CD4-positive, alpha-beta T cell treated with Interleukin-10 for 1 hour (primary cell): ENCODE data around the gene TNFRSF9.
A peak's percentile ranks its signal among the peaks of the same experiment; 100 is the strongest.

Source experiments
- DNase-seq: peaks from one replicate; pipeline ENCODE4 v3.0.0-alpha.2; 2020

The TNFRSF9 gene

DNA sequence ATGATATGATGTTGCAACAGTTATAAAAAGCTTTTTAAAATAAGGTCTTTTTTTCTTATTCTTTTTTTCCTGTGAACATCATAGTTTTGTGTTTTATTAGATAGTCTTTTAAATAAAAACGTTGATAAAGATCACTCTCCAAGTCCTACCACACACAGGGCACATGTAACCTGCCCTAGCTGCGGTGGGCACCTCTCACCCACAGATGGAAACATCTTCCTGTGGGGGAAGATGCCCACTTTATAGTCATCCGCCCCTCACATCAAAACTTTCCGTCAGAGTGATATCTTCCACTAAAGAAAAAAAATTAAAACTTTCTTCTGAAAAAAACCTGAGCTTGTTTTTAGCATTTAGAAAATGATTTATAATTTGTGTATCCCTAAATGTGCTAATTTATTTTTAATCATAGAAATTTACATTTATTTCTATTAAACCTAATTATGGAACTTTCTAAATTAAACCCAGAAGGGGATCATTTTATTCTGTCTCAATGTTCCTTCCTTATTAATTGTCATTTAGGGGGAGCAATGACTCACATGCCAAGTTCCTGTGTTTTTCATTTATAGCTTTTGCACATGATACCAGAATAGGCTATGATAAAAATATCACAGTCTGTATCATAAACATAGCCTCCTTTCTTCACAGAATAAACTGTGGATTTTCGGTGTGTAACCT, 24.7 kb downstream of the TNFRSF9 start:
- DNase-seq, result peak; percentile 43

DNA sequence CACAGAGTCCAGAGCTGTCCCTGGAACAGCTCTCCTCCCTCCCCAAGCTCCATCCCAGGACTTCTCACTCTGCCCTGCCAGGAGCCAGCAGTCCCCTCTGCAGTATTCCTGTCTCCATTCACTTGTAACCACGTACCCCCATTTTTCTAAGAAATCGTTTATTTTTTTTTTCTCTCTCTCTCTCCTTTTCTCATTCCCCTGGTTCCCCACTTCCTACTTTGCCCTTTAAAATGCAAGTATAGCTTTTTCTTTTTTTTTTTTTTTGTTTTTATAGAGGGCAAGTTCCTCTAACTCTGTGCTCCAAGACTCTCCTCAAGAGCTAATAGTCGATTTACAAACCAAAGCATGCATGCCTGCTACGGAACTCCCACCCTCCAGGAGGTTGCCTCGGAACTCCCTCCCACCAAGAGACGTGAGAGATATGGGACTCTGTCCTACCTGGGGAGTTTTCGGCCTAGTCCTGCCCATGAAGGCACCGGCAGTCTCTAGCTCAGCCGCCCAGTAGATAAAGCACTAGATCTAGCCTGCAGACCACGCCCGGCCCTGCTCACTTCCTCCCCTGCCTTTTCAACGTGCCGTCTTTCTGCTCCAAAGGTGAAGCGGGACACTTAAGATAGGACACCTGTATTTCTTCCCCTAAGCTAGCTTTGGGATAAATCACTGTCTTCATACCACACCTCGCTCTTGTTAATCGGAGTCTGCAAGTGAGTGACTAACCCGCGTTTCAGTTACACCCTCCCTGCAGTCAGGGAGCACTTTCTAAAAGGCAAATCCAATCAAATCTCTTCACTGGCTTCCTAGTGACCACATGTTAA, 27.7 kb downstream of the TNFRSF9 start:
- no peak for DNase-seq

DNA sequence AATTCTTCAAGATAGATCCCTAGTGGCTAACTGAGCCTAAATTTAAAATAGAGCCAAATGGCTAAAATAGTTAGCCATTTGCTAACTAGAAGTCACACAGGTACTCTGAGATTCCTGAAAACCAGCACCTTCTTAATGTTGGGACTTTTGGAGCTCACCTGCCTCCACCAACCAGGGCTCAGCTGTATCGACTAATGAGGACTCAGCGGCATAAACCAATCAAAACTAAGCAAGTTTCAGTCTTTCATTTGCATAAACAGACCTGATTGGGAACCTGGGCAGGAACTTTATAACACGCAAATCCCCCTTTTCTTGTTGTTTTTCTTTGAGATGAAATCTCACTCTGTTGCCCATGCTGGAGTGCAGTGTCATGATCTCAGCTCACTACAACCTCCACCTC, 28.5 kb downstream of the TNFRSF9 start:
- peak; percentile 17 for DNase-seq

DNA sequence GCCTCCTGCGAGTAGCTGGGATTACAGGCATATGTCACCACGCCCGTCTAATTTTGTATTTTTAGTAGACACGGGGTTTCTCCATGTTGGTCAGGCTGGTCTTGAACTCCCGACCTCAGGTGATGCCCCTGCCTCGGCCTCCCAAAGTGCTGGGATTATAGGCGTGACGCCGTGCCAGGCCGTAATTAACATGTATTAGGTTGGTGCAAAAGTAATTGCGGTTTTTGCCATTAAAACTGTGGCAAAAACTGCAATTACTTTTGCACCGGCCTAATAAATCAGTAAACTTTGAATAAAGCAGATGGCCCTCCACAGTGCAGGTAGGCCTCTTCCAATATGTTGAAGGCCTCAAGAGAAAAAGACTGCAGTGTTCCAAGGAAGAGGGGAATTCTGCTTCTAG, 35.4 kb downstream of the TNFRSF9 start:
- DNase-seq, result no peak

DNA sequence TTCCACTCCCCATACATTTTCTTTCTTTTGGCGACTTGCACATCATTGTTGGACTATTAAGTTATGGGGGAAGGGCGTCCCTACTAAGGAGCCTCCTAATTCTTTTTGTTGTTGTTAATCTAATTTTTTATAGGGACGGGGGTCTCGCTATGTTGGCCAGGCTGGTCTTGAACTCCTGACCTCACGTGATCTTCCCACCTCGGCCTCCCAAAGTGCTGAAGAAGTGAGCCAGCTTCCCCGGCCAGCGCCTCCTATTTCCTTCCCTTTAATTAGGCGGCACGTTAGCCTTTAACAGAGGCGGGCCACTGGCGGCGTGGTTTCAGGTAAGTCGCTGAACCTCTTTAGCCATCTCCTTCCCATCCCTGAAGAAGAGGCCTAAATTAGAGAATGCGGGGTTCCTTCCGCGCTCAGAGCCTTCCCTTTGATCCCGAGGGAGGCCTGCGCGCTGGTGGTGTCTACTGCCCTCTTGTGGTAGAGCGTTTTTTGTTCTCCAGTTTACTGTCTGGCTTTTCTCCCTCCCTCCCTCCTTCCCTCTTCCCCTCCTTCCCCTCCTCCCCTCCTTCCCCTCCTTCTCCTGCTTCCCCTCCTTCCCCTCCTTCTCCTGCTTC, 38.1 kb downstream of the TNFRSF9 start:
- peak; percentile 74 for DNase-seq

DNA sequence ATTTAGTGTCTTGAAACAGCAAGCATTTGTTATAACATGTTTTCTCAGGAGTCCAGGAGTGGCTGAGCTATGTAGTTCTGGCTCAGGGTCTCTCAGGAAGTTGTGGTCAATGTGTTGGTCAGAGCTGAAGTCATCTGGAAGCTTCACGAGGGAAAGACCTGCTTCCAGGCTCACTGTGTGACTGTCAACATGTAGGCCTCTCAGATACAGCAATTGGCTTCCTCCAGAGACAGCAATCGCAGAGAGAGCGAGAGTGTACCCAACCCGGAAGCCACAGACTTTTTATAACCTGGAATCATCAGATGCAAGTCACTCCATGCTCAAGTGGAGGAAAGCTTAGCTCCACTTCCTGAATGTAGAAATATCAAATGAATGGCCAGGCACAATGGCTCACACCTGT, 40.9 kb downstream of the TNFRSF9 start:
- no peak for DNase-seq

DNA sequence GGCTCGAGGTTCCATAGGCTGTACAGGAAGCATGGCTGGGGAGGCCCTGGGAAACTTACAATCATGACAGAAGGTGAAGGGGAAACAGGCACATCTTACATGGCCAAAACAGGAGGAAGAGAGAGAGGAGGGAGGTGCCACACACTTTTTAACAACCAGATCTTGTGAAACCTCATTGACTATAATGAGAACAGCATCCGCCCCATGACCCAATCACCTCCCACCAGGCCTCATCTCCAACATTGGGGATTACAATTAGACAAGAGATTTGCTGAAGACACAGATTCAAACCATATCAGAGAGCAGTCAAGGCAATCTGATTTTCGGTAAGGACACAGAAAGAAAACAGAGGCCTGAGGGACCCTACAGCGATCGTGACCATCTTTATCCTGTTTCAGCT, 41.7 kb downstream of the TNFRSF9 start:
- DNase-seq, result peak; percentile 8

DNA sequence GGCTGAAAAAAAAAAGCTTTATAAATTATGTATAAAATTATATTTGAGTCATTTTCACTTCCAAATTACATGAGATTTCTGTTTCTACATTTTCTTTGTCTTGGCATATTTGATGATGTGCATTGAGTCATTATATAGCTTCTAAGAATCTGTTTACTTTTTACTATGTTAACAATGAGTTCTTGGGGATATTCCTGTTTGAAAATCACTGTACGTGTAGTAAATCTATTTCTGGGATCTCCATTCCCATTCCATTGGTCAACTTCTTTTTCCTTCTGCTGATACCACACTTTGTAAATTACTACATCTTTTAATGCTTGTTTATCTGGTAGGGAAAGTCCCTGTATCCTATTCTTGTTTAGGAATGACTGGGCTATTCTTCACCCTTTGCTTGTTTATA, 43.6 kb downstream of the TNFRSF9 start:
- no peak for DNase-seq

DNA sequence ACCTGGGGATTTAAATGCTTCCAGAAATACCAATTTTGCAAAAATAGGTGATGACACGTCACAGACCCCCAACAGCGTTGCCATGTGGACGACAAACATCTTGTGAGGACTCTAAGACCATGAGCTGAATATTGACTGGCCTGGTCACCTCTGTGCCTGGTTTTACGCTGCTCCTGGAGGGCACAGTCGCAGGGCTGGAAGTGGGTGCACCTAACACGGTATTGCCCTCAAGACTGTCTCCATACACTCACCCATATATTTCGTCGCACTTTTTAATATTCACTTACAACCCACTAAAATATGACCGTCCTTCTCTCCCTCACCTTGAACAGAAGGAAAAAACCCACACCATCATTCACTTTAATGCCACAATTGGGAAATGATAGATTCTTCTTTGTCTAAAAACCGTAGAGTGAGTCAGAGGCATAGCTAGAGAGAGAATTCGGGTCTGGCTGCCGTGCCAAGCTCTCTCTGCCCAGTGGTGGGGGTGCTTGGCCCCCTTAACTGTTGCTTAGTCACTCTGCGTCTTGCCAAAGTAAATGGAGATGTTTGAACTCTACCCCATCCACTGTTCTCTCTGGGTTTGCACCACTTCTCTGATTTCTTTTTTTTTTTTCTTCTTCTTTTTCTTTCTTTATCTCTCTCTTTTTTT, 47.0 kb downstream of the TNFRSF9 start:
- DNase-seq, result no peak

DNA sequence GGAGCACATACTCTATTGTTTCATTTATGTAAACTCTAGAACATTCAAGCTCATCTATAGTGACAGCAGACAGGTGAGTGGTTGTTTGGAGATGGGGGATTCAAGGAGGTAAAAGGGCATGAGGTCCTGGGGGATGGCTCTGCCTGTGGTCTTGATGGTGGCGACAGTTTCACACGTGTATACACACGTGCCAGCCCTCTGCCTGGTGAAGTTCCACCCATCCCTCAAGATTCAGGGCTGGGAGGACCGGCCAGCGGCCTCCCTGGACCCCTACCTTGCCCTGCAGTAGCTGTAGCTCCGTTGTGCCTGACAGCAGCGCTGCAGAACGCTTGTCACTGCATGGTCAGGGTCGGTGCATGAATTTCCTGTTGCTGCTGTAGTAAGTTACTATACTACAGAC, 48.8 kb downstream of the TNFRSF9 start:
- DNase-seq, result no peak

DNA sequence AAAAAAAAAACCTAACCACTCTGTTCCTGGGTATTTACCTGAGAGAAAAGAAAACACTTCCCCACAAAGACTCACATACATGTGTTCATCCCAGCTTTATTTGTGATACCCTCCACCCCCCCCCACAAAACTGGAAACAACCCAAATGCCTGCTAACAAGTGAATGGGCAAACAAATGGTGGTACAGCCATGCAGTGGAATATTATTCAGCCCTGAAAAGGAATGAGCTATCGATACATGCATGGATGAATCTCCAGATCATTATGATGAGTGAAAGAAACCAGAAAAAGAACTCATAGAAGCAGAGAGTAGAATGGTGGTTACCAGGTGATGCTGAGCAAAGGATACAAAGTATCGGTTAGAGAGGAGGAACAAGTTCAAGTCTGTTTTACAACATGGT, 49.8 kb downstream of the TNFRSF9 start:
- DNase-seq, result no peak

DNA sequence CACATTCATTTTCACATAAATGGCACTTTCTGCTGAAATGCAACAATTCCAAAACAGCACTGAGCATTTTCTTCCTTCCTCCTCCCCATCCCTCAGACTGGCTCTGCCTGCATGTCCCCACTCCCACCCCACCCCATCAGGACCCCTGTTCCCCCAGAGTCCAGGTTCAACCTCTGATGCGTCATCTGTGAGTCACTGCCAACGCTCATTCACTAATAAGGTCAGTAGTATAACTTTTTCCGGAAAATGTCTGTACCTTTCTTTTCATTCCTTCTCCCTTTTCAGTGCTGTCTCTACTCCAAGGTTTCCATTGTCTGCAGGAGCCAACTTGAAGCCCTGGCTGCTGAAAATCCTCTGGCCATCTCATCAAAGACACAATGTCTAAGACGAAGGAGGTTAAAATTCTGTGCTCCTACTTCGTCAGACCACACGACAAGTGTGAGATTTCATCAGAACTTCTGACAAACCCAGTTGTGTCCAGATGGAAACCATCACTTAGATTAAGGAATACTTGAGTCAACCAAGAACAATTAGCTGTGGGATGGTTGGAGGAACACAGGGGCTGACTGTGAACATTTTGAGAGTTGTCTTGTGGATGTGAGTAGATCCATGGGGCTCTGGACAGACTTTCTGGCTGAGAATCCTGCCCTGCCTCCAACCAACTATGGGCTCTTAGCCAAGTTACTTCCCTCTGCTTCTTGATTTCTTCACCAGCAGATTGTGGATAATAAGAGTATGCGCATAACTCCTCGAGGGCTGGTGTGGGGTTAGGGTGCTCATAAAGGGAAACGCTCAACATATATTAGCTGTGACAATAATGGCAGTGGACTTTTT, 52.2 kb downstream of the TNFRSF9 start:
- no peak for DNase-seq

DNA sequence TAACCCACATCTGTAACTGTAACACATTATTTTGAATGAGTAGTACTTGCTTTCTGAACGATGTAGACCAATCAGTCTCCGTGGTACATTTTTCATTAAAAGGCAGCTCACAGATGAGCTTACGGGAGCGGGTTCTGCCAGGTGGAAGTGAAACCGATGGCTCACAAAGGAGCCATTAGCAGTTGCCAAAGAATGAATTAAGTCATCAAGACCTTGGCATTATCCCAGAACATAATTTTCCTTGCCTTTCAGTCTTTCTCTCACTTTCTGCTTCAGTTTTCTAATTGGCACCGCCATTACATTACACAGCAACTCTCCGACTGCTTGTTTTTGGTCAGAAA, 54.3 kb downstream of the TNFRSF9 start:
- no peak for DNase-seq

DNA sequence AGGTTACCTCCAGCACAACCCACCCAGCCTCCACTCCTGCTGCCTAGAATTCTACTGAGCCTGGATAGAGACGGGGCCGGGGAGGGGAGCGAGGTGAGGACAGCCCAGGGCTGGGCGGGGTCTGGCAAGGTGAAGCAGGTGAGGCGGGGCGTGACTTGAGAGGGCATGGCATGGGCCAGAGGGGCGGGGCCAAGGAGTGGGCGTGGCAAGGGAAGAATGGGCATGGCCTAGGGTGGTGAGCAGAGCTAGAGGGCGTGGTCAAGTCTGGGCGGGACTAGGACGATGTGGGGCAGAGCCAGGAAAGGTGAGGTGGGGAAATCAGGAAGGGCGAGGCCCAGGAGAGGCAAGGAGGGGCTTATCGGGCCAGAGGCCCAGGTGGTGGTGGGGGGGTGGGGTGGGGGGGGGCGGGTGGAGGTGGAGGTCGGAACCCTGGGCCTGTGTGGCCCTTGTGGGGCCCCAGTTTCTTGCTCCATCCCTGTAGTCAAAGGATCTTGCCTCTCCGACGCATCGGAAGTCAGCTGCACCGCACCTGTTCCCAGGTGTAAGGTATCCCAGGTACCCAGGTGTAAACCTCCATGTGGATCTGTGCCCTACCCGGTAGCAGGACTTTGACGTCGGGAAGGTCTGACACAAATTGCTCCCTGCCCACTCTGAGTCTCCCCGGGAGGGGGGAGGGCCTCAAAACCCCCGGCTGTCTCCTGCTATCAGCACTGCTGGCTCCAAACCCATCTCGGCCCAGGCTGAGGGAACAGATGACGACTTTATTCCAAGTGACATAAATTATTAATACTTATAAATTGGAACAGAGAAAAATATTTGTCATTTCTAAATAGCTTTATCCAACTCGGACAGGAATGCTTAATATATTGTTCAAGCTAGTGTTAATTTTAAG, 54.9 kb downstream of the TNFRSF9 start:
- peak; percentile 5 for DNase-seq

DNA sequence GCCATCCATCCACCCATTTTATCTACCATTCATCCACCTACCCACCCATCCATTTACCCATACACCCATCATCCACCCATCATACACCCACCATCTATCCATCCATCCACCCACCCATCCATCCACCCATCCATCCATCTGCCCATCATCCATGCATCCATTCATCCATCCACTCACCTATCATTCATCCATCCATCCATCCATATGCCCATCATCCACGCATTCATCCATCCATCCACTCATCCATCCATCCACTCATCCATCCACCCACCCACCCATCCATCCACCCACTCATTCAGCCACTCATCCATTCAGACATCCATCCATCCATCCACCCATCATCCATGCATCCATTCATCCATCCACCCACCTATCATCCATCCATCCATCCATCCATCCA, 55.9 kb downstream of the TNFRSF9 start:
- DNase-seq, result no peak

DNA sequence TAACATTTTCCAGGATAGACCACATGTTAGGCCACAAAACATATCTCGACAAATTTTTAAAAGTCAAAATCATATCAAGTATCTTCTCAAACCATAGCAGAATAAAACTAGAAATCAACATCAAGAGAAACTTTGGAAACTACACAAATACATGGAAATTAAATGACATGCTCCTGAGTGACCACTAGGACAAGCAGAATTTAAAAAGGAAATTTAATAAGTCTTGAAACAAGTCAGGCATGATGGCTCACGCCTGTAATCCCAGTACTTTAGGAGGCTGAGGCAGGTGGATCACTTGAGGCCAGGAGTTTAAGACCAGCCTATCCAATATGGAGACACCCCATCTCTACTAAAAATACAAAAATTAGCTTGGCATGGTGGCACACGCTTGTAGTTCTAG, 61.4 kb downstream of the TNFRSF9 start:
- no peak for DNase-seq

DNA sequence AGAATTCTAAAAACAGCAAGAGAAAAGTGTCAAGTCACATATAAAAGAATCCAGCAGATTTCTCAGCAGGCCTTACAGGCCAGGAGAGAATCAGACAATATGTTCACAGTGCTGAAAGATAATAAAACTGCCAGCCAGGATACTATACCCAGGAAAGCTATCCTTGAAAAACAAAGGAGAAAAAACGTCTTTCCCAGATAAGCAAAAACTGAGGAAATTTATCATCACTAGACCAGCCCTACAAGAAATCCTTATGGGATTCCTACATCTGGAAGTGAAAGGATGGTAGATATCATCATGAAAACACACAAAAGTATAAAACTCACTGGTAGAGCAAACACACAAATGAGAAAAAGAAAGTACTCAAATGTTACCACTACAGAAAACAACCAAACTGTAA, 62.6 kb downstream of the TNFRSF9 start:
- DNase-seq, result no peak

DNA sequence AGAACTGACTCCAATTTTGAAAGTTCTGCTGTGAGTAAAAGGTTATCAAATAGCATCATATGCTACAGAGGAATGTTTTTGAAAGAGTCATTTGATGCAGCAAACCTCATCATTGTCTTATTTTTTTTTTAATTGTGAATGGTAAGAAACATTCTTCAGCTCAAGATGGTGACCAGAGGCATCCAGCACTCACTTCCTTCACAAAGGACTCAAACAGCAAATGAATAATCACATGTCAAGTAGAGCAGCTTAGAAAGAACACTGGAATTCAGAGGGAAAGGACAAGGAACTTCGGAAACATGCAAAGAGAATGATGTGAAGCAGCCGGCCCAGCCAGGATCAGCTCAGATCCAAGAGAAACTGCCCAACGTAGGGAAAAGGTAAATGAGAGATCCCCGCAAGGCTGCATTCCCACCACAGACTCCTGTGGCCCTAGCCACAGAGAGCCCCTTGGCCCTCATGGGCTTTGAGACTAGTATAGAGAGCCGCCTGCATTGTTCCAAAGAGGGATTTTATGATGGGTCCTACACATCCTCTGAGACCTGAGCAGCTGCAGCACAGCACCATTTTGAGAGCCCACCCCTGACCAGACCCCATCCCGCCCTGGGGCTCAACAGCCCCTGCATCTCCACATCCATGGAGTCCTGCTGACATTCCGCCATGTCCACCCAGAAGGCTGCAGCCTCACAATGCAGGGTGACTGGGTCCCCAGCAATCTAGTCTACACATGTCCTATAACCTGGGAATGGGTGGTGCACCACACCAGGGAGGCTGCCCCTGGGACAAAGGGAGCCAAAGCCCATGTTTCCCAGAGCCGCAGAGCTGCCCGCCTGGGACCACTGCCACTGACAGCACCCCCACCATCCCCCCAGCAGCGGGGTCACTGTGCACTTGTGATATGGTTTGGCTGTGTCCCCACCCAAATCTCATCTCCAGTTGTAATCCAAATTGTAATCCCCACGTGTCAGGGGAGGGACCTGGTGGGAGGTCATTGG, 66.5 kb downstream of the TNFRSF9 start:
- no peak for DNase-seq

DNA sequence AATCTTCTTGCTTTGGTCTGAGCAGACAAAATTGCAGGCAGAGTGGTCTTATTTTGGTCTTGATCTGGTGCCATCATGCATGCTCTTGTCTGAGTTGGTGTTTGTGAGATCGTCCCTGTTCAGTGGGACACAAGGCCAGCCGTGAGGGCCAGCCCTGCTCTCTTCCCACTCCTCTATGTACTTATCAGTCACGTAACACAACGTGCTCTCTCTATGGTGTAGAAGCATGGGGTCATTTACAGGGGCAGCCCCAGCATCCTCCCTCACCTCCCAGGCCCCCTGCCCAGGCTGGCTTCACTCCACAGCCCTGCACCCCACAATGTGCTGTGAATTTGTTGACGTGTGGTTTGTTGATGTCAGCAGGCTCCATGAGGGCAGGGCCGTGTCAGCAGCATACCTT, 69.5 kb downstream of the TNFRSF9 start:
- no peak for DNase-seq

DNA sequence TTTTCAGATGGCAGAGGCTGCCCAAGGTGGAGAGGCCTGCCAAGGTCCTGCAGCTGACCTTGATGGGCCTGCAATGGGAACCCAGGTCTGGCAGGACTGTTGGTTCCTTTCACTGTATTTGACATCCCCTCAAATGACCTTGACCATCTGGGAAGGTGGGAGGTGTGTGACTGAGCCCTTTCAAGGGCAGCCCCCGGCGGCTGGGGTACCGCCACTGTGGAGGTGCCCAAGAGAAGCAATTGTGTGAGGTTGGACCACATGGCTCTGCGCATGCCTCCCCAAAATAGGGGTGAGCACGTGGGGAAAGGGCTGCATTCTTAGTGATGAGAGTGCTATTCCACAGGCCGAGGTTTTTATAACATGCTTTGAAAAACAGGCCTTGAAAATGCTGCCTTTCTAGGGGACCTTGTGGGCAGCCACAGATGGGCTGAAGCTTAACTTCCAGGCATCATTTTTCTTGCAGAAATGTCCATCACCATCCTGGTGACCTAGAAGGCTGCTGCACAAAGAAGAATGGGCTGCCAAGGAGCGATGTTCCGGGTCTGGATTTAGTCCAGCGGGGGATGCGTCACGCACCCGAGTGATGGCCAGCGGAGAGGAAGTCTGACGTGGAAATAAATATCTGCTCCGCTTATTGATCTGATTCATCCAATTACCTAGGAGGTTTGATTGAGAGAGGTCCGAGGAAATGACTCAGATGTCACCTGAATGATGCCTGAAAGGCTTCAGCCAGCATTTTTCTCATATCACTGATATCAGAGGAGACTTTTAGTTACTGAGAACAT, 71.3 kb downstream of the TNFRSF9 start:
- DNase-seq, result no peak
